ENCODE data around the gene ERBB4.

- TF ChIP-seq EP300 (IDR thresholded peaks at IDR 0.05; ENCODE audit: borderline replicate concordance in 1 of 2, low read depth in 1 of 2, low read length in 1 of 2) (no peak), YY1 (IDR thresholded peaks at IDR 0.05; ENCODE audit: low read depth) (no peak), CTCF (IDR thresholded peaks at IDR 0.05) (no peak), RFX5 (IDR thresholded peaks at IDR 0.05; ENCODE audit: low read length) (no peak), ELF1 (IDR thresholded peaks at IDR 0.05) (no peak), NFIC (IDR thresholded peaks at IDR 0.05; ENCODE audit: borderline replicate concordance) (no peak), TAF1 (IDR thresholded peaks at IDR 0.05; ENCODE audit: borderline replicate concordance, low read depth, low read length) (no peak), RXRA (IDR thresholded peaks at IDR 0.05; ENCODE audit: borderline replicate concordance, low read depth) (no peak), POLR2AphosphoS5 (IDR thresholded peaks at IDR 0.05; ENCODE audit: low read depth, low read length) (no peak), RCOR1 (IDR thresholded peaks at IDR 0.05; ENCODE audit: low read length) (no peak)
Observed at GRCh38 chr2:212098966-212099365, 439.6 kb downstream of the ERBB4 start.

Data from SK-N-SH (cell line).